ENCODE results near the gene CACNA1A.

DNA sequence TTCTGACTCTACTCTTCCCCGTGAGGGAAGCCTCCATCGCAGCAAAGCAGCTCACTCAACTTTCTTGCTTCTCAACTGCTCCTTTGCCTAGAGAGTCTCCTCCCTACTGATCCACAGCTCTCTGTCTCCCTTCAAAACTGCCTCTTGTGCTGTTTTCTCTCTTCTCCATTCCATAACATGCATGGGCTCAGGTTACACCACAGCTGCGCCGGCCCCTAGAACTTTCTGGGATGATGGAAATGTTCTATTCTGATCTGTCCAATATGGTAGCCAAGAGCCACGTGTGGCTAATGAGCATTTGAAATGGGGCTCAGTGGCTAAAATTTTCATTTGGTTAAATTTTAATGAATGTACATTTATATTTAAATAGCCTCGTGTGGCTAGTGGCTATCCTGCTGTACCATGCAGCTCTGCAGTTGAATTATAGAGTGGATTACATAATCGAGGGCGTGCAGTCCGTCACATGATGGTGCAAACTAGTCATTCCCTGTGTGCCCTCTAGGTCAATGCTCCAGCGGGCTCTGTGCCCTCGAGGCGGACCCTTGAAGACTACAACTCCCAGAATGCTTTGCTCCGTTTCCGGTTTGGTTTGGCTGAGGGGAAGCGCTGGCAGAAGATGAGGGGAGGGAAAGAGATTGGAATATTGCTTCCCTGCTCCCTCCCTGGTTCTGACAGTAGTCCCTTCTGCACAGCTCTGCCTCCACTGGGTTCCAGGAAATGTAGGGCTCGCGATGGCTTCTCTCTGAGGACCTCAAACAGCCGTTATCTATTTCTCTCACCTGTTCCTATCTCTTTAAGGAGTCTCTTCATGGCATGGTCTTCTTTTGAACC lies 109.8 kb downstream of the CACNA1A start:
- TF ChIP-seq, protein P1, sequence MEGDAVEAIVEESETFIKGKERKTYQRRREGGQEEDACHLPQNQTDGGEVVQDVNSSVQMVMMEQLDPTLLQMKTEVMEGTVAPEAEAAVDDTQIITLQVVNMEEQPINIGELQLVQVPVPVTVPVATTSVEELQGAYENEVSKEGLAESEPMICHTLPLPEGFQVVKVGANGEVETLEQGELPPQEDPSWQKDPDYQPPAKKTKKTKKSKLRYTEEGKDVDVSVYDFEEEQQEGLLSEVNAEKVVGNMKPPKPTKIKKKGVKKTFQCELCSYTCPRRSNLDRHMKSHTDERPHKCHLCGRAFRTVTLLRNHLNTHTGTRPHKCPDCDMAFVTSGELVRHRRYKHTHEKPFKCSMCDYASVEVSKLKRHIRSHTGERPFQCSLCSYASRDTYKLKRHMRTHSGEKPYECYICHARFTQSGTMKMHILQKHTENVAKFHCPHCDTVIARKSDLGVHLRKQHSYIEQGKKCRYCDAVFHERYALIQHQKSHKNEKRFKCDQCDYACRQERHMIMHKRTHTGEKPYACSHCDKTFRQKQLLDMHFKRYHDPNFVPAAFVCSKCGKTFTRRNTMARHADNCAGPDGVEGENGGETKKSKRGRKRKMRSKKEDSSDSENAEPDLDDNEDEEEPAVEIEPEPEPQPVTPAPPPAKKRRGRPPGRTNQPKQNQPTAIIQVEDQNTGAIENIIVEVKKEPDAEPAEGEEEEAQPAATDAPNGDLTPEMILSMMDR (conservative IDR thresholded peaks at IDR 0.05; ENCODE audit: low read depth, low read length): no peak
- TF ChIP-seq MAZ (IDR thresholded peaks at IDR 0.05; ENCODE audit: borderline replicate concordance, low read depth, low read length): no peak
- no peak for TF ChIP-seq MAFK (IDR thresholded peaks at IDR 0.05; ENCODE audit: low read depth, low read length)

Measured in IMR-90 (cell line).